NCI-H524 (cell line): ENCODE measurements around the gene PLCB1.
A peak's percentile ranks its signal among the peaks of the same experiment; 100 is the strongest.
"Not testable (repeated sequence)": the region's sequence is repeated elsewhere in the genome, so short reads cannot be mapped to it uniquely, and the experiment has no call there.

Experiments
- DNase-seq, 2 experiments: peaks; one replicate each; lab custom pipeline; 2025; lab: John Stamatoyannopoulos, UW

The PLCB1 gene

DNA sequence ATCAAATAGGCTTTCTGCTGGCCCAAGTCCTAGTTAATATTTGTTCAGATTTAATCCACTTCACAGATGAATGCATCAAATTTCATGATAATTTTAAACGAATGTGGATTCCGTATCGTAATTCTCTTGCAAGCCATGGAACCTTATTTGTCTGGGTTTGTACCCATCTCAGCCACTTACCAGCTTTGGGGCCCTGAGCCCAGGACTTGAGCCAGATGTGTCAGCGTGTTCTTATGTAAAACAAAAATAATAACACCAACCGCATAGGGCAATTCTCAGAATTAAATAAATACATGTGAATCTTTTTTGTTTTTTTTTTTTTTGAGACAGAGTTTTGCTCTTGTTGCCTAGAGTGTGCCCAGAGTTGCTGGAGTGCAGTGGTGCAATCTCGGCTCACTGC is 654.3 kb downstream of the PLCB1 start:
- no peak for DNase-seq

DNA sequence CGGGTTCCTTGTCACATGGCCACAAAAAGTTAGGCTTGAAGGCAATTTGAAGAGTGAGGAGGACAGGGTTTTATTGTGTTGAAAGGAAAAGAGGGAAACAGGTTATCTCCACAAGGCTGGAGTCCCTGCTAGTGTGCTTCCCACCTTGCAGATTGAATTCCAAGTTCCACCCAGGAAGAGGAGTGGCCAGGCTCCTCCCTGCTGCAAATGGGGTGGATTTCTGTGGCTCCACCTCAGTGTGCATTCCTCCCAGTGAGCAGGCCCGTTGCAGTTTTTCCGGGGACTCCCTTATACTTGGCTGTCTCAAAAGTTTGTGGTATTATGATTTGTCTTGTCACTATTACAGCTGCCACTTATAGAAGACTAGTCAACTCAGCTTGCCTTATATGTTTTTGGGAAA is 655.0 kb downstream of the PLCB1 start:
- DNase-seq, result no peak

DNA sequence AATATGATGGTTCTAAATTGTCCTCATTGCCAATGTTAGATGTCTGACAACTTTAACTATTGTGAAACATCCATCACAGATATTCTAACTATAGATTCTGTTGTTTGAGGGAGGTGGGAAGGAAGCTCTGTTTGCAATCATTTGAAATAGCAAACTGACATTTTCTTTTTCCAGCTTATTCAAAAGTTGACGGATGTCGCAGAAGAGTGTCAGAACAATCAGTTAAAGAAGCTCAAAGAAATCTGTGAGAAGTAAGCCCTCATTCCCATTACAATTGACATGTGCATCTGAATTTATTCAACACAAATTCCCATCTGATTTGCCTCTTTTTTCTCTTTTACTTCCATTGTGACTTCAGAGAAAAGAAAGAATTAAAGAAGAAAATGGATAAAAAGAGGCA is 656.2 kb downstream of the PLCB1 start:
- no peak for DNase-seq

DNA sequence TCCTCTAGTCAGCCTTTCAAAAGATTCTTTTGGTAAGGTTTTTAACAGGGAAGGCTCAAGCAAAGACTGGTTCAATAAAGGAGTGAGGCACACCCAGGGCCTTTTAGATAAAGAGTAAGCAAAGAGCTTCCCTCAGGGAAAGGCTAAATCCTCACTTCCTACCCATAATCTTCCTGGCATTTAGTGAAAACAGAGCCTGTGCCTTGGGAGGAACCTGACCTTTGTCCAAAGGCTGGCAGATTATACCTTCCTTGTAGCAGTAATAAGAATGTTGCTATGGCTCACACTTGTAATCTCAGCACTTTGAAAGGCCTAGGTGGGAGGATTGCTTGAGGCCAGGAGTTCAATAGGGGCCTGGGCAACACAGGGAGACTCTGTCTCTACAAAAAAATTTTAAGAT is 656.8 kb downstream of the PLCB1 start:
- no peak for DNase-seq

DNA sequence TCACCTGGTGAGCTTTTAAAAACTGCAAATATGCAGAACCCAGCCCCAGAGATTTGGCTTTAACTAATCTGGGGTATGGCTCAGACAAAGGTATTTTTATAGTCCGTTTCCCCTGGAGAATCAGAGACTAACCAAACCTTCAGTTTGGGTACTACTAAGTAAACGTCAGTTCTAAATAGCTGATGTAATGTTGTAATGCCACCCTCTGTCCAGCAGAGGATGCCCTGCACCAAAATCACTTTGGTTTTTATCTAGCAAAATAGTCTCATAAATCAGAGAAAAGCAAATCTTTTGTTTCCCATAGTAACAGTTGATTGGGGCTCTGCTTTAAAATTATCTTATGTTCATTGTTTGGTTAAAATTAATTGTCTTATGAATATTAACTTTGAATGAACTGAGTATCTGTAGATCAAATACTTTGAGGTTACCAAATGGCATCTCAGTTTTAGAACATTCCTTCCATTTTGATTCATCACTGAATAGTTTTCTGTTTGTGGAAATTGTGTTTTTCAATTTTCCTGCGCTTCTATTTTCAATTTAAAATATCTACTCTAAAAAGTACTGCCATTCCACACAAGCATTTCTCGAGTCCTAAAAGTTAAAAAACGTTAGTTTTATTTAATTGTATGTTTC is 658.5 kb downstream of the PLCB1 start:
- peak; percentile 29 to 60 for DNase-seq

DNA sequence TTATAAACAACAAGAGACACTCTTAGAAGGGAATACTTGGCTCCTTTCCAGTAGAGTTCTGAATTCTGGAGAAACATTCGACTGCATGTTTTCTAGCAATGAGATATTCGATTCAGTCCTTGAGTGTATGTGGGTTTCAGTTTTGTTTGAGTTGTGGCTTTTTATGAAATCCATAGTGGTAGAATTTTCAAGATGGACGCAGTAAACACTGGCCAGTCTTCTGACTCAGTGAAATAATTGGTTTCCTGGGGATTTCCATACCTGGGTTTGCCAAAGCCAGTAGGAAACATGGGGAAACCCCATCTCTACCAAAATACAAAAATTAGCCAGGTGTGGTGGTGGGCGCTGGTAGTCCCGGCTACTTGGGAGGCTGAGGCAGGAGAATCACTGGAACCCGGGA is 663.3 kb downstream of the PLCB1 start:
- no peak for DNase-seq

DNA sequence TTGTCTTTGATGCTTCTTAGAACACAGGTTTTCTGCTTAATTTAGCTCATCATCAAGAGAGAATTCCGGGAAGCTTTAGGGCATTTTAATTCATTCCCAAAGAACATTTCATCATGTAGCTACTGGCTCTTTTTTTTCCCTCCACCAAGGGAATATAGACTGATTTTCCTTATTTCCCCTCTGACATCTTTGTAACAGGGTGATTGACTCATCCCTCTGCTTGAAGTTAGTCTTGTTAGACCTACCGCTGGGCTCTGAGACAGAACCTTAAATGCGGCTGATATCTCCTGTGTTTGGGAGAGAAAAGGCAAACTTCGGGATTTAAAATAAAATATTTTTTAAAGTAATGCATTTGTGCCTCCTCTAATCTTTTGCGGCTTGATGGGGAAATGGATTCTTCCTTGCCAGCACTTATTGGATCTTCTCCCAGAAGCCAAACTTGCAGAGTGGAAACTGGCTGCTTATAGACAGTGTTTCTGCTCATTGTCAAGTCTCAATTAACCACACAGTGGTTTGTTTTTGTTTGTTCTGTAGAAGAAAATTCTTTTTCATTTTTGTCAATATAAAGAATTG is 664.1 kb downstream of the PLCB1 start:
- no peak for DNase-seq

DNA sequence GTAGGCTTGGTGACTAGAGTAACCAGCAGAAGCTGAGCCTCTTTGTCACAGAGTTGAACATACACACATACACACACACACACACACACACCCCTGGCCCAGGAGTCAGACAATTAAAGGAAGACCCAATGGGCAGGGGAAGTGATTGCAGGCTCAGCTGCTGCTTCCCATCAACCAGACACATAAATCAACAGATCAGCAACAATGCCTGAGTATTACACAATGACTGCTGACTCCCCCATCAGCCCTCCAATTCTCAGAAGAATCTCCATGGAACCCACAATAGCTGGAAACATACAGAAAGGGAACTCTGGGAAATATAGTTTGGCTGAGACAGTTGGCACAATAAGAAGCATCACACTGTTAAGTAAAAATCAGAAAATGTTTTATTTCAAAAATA is 666.4 kb downstream of the PLCB1 start:
- no peak for DNase-seq

DNA sequence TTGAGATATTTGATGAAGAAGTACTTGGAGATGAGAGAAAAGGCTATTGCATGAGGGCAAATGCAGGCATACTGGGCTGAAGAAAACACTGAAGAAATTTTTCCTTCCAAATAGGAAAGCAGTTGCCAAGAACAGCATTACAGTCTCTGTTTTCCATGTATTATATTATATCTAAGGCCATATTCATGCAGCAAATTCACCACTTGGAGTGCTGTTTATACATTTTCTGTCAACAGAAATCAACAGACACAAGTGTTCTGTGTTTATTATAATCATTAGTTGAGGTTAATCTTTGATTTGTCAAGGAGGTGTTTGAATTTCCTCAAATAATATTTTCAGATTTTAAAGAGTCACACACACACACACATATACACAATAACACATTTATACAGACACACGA is 668.0 kb downstream of the PLCB1 start:
- DNase-seq, result no peak

DNA sequence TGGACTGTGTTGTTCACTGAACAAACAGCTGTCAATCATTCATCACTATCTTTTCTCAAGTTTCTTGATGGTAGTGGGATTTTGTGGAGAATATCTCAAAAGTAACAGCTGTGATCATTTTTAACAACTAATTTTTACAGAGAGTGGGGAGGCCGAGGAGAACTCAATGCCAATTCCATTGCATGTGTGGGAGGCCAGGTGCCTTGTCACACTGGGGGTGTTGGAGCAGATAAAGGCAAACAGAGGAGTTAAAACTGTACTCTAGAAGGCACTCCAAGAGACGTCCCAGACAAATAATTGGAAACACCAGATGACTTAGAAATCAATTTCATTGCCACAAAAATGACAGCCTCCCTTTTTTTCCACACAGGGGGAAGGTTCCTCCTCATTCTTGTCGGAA is 669.6 kb downstream of the PLCB1 start:
- DNase-seq, result no peak

DNA sequence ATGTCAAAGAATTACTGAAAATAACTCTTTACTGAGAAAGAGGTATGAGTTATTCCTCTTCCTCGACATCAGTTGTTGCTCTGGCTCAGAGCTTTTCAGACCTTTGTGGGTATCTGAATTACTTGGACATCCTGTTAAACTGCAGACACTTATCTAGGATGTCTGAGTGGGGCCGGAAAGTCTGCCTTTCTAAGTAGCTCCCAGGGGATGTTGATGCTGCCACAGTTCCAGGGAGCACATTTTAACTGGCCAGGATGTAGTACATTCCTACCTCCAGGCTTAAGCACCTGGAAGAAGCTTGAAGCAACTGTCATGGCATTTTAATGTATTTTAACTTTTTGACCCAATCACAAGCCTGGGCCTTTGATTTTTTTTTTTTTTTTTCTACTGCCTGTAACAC is 671.0 kb downstream of the PLCB1 start:
- peak in 1 of 2 experiments; percentile 41 for DNase-seq

DNA sequence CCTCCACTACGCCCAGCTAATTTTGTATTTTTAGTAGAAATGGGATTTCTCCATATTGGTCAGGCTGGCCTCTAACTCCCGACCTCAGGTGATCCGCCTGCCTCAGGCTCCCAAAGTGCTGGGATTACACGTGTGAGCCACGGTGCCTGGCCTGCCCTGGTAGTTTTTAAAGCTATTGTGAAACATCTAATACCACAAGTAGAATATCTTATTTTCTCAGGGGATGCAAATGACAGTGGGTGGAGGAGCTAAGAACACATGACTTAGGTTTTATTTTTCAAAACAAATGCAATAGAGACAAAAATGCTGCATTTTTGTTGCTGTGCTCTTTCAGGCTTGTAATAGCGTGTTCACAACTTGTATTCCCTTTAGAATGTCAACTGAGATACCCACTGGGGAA is 671.9 kb downstream of the PLCB1 start:
- no peak for DNase-seq

DNA sequence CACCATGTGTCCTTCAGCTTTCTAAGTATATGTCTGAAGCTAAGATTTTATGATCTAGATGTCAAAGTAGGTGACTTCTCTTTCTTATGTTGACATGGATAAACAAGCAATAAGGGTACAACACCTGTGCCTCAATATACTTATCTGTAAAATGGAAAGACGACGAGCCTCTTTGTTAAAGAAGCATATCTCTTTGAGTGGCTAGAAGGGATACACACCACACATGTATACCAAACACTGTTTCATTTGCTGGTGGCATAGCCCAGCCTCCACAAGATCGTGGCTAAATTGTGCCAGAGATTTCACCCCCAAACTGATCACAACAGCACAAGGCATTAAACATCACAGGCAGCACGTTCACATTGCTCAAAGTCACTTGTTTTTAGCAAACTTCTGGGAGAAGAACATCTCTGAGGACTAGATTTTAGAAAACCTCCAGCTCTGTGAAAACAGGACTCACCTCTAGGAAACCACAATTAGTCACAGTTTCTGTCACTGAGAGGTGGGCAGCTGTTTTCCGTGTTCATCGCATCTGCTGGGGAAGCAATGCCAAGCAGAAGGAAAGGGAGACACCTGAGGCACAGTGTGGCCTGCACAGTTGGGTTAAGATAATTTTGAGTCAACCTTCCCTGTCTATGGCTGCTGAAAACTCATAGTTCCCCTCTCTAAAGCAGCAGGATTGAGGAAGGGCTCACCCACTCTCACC is 673.8 kb downstream of the PLCB1 start:
- no peak for DNase-seq

DNA sequence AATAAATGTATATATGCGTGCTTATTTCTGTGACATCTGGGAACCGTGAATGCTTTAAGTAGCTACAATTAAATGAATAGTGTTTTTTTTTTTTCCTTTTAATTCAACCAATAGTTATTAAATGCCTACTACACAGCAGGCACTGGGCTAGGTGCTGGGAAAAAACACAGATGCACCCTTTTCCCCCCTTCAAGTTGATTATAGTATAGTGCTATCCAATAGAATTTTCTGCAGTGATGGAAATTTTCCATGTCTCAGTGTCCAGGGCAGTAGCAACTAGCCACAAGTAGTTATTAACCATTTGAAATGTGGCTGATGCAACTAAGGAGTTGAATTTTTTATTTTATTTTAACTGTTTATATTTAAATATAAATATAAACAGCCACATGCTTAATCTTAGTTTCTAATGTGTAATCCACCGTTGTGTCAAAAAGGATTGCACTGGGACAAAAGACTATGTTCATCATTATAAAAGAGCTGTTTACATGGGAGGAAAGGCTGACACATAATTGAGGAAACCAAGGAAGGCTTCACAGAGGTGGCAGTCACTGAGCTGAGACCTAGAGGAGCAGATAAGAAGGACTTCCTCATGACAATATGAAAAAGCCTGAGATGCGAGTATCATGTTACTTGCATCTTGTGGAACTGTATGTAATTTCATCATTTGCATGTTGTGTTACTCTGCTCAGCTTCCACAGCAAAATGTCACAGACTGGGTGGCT is 675.6 kb downstream of the PLCB1 start:
- DNase-seq, result no peak

DNA sequence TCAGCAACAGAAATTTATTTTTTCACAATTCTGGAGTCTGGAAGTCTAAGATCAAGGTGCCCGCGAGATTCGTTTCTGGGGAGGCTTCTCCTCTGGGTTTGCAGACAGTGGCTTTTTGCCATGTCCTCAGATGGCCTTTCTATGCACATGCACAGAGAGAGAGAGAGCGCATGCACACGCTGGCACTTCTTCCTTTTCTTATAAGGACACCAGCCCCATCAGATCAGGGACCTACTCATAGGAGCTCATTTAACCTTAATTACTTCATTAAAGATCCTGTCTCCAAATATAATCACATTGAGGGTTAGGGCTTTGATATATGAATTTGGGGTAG is 676.1 kb downstream of the PLCB1 start:
- no peak for DNase-seq

DNA sequence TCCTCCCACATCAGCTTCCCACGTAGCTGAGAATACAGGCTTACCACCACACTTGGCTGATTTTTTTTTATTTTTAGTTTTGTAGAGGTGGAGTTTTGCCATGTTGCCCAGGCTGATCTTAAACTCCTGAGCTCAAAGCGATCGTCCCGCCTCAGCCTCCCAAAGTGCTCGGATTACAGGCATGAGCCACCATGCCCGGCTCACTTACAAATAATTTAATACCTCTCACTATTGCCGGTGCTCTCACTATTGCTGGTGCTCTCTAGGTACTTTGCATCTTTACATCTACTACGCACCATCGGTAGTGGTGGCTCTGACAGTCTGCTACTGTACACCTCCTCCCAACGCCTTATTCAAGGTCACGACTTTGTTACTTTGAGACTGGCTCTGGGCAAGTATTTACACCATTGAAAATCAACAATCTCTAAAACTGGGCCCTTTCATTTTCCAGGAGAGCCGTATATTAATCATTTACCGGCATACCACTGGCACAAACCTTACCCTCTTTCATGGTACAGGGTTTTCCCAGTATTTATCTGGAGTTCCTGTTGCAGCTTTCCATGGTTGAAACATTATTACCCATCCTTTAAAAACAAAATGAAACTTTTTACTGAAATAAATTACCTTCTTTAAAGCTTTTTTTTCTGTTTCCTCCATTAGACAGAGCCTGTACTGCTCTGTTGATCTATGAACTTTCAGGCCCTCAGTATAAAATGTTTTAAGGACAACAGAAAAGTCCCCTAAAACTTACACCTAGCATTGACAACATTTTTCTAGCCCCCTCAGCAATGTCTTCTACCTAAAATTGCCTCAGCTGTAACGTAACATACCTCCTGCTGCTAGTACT is 677.3 kb downstream of the PLCB1 start:
- no peak for DNase-seq

DNA sequence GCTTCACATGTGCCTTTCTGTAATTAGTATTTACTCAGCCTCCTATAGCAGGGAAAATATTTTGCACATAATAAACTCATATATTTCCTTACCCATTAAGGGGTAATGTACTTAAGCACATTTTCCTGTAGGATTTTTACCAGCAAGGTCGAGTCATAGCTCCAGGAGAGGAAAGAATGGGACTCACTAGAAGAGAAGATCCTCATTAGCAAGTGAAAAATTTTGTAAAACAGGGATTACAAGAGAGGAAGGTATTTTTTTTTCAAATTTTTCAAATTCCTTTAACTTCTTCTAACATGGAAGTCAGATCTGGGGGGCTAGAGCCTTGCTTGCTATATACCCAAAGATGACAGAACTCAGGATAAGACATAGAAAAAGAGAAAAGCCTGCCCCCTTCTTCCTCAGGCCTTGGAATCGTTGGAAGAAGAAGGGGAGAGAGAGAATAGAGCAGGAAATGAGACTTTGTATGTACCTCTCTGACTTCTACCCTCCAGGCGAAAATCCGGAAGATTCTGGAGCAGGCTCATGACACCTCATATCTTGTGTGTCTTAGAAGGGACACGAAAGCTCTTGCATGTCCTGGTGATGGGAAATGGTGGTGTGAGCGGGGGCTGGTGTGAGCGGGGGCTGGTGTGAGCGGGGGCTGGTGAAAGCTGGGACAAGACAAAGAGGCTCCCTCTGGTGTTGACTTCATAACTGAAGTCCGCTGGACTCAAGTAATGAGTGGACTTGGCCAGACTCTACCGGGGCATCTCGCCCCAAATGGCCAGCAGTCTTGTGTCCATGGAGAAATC is 679.9 kb downstream of the PLCB1 start:
- DNase-seq, result no peak

DNA sequence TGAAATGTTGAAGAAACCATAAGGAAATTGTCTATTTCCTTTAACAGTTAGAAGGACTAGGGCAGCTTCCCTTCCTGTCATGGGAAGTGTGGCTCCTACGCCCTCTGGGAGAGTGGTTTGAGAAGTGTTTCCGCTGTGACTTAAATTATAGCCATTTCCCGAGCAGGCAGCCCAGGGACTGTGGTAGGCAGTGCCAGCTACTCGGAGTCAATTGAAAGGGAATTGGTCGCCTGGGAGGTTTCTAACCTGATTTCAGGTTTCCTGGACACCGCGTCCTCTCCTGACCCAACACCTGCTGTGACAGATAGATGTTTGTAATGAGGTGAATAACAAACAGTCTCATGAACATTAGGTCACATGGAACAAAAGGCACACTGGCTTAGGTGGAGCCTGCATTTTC is 680.8 kb downstream of the PLCB1 start:
- DNase-seq, result no peak

DNA sequence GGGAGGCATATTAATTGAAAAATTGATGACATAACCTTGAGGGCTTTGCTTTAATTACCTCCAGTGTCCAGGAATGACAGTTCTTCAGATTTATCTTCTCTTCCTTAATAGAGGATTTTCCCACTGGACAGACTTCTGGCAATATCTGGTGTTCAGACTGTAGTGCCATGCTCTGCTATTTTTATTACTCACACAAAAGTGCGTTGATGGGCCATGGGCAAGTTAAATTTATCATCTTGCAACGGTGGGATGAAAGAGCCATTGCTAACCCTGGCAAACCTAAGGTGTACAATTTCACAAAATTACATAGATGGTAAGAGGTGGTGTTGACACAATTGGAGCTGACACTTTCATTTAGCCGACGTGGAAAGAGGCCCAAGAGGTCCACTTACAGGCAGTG is 683.1 kb downstream of the PLCB1 start:
- DNase-seq, result no peak

DNA sequence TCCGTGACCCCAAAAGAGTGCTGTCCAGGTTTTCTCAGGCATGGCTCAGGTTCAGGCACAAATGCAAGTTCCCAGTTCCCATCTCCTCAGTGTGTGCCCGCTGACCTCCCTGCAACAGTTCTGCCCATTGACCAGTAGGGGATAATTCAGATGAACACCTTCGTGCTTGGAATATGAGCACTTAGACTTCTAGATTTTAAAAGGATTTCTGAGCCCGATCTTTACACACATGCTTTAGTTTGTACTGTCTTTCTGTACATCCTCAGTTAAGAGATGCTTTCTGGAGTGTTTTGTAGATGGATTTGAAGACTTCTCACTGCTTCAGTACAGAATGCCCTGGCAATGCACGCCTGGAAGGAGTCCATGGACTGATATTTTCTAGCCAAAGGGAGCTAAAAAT is 697.2 kb downstream of the PLCB1 start:
- DNase-seq, result no peak

DNA sequence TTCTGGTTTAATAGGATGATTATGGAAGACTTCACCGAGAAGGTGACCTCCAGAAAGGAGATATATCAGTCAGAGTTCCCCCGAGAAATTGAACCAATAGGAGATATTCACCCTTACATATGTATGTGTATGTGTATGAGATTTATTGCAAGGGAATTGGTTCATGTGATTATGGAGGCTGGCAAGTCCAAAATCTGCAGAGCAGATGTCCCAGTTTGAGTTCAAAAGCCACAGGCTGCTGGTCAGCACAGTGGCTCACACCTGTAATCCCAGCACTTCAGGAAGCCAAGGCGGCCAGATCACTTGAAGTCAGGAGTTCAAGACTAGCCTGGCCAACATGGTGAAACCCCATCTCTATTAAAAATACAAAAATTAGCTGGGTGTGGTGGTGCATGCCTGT is 702.2 kb downstream of the PLCB1 start:
- not testable (repeated sequence) for DNase-seq
